Stomach (tissue), 9 donors: Measurements from ENCODE around the gene HIPK3. TPM values are rescaled to one million over a fixed set of nuclear protein-coding genes. Genes with fewer than 3 reads are reported as not detected.

ENCODE experiments used
- DNase-seq, 2 donors: peaks; one replicate each; pipeline versions ENCODE4 v3.0.0 to v3.0.0-alpha.2; 2013 to 2019
- H3K27ac ChIP-seq, 5 donors: fragments of 200-600 bp in 4 of 5; sonication (generic) in 4 of 5; one replicate each; pipeline ENCODE4 v1.5.1; 2013 to 2019; ENCODE audit warnings: mild to moderate bottlenecking in 1 of 5, moderate library complexity in 1 of 5
- H3K27me3 ChIP-seq, 3 donors: fragments of 200-600 bp; sonication (generic); one replicate each; pipeline ENCODE4 v1.5.1; 2017 to 2019; ENCODE audit warnings: mixed run types in 1 of 3
- H3K36me3 ChIP-seq, 4 donors: fragments of 200-600 bp; sonication (generic); 1 replicate in 3 of 4; 2 replicates in 1 of 4; pipeline ENCODE4 v1.5.1; 2016 to 2019
- H3K4me1 ChIP-seq, 4 donors: fragments of 200-600 bp; sonication (generic); one replicate each; pipeline ENCODE4 v1.5.1; 2016 to 2019
- H3K4me3 ChIP-seq, 4 donors: fragments of 200-600 bp; sonication (generic) in 3 of 4; one replicate each; pipeline ENCODE4 v1.5.1; 2016 to 2019; ENCODE audit warnings: mild to moderate bottlenecking in 1 of 4
- H3K9me3 ChIP-seq, 4 donors: fragments of 200-600 bp; sonication (generic); one replicate each; pipeline ENCODE4 v1.5.1; 2016 to 2019
- EP300 ChIP-seq: sonication (generic); formaldehyde crosslinking; IDR thresholded peaks from one replicate; pipeline ENCODE4 v1.6.1; 2017; ENCODE audit warnings: antibody characterized with exemption
- POLR2A ChIP-seq, 4 donors: fragments of 450-650 bp; IDR thresholded peaks; one replicate each; pipeline ENCODE4 v1.6.1; 2016; ENCODE audit warnings: antibody characterized with exemption in 4 of 4, control low read depth in 2 of 4, mild to moderate bottlenecking in 1 of 4, moderate library complexity in 1 of 4
- POLR2AphosphoS5 ChIP-seq, 3 donors: sonication (generic); formaldehyde crosslinking; IDR thresholded peaks; one replicate each; pipeline ENCODE4 v1.6.1; 2016; ENCODE audit warnings: antibody characterized with exemption in 3 of 3
- WGBS, 5 donors: extraction: QIAGEN DNeasy Blood & Tissue Kit in 3 of 5; methylation state at CpG; one replicate each; pipeline versions ENCODE4 v1.1.5 to v1.1.7; 2013 to 2018; 5-methylcytosine and 5-hydroxymethylcytosine counted together
- intact Hi-C: fragments of 100-400 bp; cut with DNase I; formaldehyde crosslinking; loops from one replicate; pipeline ENCODE4 v1.15.1; 2023; ENCODE audit warnings: low total_unique reads
- polyA plus RNA-seq, 3 donors: library from polyadenylated mRNA; stranded (reverse); fragments of 200-250 nt; gene quantifications; one replicate each; pipeline ENCODE4 v1.2.3, GENCODE V29; 2013
- total RNA-seq, 5 donors: library from RNA; depleted of rRNA; stranded (reverse); fragments of >200 nt; gene quantifications; one replicate each; pipeline versions ENCODE4 v1.1.0 to v1.2.3, GENCODE V29; 2014 to 2016
- TF ChIP-seq, protein P1 (sequence below), 7 experiments: fragments of 450-650 bp in 4 of 7; fragments of 200-600 bp in 3 of 7; sonication (generic) in 3 of 7; IDR thresholded peaks; one replicate each; pipeline ENCODE4 v1.5.1; 2016 to 2019; ENCODE audit warnings: antibody characterized with exemption in 7 of 7, control low read depth in 2 of 7, mild to moderate bottlenecking in 1 of 7
- donor health status: healthy with polysubstance abuse.
- donor health status: Bipolar disorder and iron deficiency.
- donor health status: healthy.

The HIPK3 gene
- total and polyA plus RNA-seq, 8 donors: 10.6 to 222 (median 67.4) TPM

DNA sequence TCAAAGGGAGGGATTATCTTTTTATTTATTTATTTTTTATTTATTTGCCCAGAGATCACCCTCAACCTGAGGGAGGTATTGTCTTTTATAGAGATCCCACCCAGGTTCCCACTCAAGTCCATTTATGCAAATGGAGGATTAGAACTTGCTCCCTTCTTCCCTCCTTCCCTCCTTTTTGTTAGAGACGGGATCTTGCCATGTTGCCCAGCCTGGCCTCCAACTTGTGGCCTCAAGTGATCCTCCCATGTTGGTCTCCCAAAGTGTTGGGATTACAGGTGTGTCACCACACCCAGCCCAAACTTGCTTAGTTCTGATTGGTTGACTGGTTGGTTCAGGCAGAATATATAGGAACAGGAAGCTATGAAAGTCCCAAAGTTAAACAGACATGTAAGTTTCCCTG, 51.9 kb downstream of the HIPK3 start:
- no peaks in the 10 kb centered on the region for H3K27me3 ChIP-seq
- DNase-seq: no peak
- 93 to 100% (median 95%) methylated on average over 1 of the region's 1 CpG for WGBS, 5 donors
- no peaks in the 10 kb centered on the region for H3K9me3 ChIP-seq
- H3K27ac ChIP-seq: no peak overlapping the region
- peaks cover 0 to 79% (median 36%) of the 10 kb centered on the region in 4 donors for H3K4me1 ChIP-seq
- H3K4me3 ChIP-seq: no peak overlapping the region
- intact Hi-C loops: no loop called here
- H3K36me3 ChIP-seq: no peaks in the 10 kb centered on the region
- TF ChIP-seq POLR2AphosphoS5 (IDR thresholded peaks at IDR 0.05): no peak
- no peak for TF ChIP-seq POLR2A (IDR thresholded peaks at IDR 0.05)
- TF ChIP-seq EP300: no peak
- TF ChIP-seq, protein P1, sequence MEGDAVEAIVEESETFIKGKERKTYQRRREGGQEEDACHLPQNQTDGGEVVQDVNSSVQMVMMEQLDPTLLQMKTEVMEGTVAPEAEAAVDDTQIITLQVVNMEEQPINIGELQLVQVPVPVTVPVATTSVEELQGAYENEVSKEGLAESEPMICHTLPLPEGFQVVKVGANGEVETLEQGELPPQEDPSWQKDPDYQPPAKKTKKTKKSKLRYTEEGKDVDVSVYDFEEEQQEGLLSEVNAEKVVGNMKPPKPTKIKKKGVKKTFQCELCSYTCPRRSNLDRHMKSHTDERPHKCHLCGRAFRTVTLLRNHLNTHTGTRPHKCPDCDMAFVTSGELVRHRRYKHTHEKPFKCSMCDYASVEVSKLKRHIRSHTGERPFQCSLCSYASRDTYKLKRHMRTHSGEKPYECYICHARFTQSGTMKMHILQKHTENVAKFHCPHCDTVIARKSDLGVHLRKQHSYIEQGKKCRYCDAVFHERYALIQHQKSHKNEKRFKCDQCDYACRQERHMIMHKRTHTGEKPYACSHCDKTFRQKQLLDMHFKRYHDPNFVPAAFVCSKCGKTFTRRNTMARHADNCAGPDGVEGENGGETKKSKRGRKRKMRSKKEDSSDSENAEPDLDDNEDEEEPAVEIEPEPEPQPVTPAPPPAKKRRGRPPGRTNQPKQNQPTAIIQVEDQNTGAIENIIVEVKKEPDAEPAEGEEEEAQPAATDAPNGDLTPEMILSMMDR (IDR thresholded peaks at IDR 0.05): no peak

DNA sequence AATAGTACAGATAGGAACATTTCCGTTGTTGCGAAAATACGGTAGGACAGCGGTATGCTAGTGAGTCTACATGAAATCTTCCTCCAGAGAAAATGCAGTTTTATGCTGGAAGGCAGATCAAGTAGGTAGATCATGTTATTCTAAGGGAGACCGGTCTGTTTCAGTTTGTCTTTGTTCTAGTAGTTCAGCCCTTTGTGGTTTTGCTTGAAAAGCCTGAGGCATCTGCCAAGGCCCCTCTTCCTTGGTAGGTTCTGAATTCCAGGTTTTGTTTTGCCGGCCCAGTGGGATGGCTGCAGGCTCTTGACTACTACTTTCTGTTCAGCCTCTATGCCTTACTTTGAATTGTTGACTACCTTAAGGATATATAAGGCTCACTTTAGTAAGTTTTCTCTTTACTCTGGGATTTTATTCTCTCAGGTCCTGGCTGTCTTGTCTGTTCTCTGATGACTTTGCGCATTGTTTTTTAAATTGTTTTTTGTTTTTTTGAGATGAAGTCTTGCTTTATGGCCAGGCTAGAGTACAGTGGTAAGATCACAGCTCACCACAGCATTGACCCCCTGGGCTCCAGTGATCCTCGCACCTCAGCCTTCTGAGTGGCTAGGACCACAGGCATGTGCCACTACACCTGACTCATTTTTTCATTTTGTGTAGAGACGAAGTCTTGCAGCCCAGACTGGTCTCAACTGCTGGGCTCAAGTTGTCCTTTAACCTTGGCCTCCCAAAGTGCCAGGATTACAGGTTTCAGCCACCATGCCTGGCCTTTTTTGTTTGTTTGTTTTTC, 53.7 kb downstream of the HIPK3 start:
- Histone ChIP-seq H3K36me3 (no peaks in the 10 kb centered on the region), H3K27ac (no peak overlapping the region), H3K4me3 (no peak overlapping the region), H3K9me3 (no peaks in the 10 kb centered on the region), H3K4me1 (peaks cover 0 to 81% (median 40%) of the 10 kb centered on the region in 4 donors), H3K27me3 (no peaks in the 10 kb centered on the region)
- WGBS, 5 donors: 94 to 96% (median 94%) methylated on average over 9 of the region's 9 CpGs
- intact Hi-C loops: no loop called here
- no peak for DNase-seq
- no peak for TF ChIP-seq POLR2A (IDR thresholded peaks at IDR 0.05)
- TF ChIP-seq, protein P1 (IDR thresholded peaks at IDR 0.05): no peak

DNA sequence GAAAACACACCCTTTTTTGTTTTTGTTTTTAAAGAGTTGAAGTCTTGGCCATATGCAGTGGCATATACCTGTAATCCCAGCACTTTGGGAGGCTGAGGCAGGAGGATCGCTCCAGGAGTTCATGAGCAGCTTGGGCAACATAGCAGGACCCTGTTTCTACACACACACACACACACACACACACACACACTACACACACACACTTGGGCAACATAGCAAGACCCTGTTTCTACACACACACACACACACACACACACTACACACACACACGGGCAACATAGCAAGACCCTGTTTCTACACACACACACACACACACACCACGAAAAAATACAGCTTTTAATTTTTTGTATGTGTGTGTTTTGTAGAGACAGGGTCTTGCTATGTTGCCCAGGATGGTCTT, 54.5 kb downstream of the HIPK3 start:
- H3K4me1 ChIP-seq: peaks cover 0 to 84% (median 42%) of the 10 kb centered on the region in 4 donors
- no peaks in the 10 kb centered on the region for H3K36me3 ChIP-seq
- no peak for TF ChIP-seq EP300
- no peaks in the 10 kb centered on the region for H3K9me3 ChIP-seq
- intact Hi-C loops: no loop called here
- DNase-seq: no peak
- no peak overlapping the region for H3K4me3 ChIP-seq
- H3K27me3 ChIP-seq: no peaks in the 10 kb centered on the region
- WGBS, 5 donors: 84 to 100% (median 89%) methylated on average over 3 of the region's 3 CpGs
- H3K27ac ChIP-seq: no peak overlapping the region

GRCh38 chr11:33315822-33316221, 58.6 kb downstream of the HIPK3 start:
- H3K4me3 ChIP-seq: no peak overlapping the region
- no peak overlapping the region for H3K27ac ChIP-seq
- TF ChIP-seq POLR2A (IDR thresholded peaks at IDR 0.05) (no peak), POLR2AphosphoS5 (IDR thresholded peaks at IDR 0.05) (no peak), EP300 (no peak)
- TF ChIP-seq, protein P1 (IDR thresholded peaks at IDR 0.05): no peak
- no peak for DNase-seq
- peaks cover 8 to 92% (median 56%) of the 10 kb centered on the region in 4 donors for H3K4me1 ChIP-seq
- H3K9me3 ChIP-seq: no peaks in the 10 kb centered on the region
- 66 to 86% (median 74%) methylated on average over 3 of the region's 3 CpGs for WGBS, 5 donors
- no peaks in the 10 kb centered on the region for H3K27me3 ChIP-seq
- H3K36me3 ChIP-seq: no peaks in the 10 kb centered on the region
- intact Hi-C loops: no loop called here

DNA sequence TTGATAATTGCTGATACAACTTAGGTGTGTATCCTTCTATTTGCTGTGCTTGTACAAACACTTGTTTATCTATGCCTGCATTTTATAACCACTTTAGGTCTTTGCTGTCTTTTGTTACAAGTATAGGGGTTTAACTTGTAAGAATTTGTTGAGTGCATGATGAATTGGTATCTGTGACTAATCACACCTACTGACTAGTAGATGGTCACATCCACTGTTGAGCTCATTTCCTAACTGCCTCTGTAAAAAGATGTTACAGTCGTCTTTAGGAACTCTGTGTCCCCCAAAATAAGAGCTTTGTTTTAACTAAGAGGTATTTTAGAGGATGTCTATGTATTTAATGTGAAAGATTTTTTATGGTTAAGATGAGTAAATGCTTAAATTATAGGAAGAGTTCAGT, 60.5 kb downstream of the HIPK3 start:
- Histone ChIP-seq H3K27me3 (no peaks in the 10 kb centered on the region), H3K9me3 (no peaks in the 10 kb centered on the region), H3K27ac (no peak overlapping the region), H3K4me1 (peaks cover 24 to 93% (median 57%) of the 10 kb centered on the region in 4 donors), H3K4me3 (no peak overlapping the region), H3K36me3 (no peaks in the 10 kb centered on the region)
- intact Hi-C loops: no loop called here
- WGBS, 5 donors: 58 to 77% (median 73%) methylated on average over 1 of the region's 1 CpG
- no peak for DNase-seq
- no peak for TF ChIP-seq POLR2A (IDR thresholded peaks at IDR 0.05)
- TF ChIP-seq, protein P1 (IDR thresholded peaks at IDR 0.05): no peak
- TF ChIP-seq POLR2AphosphoS5 (IDR thresholded peaks at IDR 0.05): no peak
- TF ChIP-seq EP300: no peak
